ENCODE results near the gene CD14.
"Not testable (repeated sequence)": the region's sequence is repeated elsewhere in the genome, so short reads cannot be mapped to it uniquely, and the experiment has no call there.

Gene CD14

DNA sequence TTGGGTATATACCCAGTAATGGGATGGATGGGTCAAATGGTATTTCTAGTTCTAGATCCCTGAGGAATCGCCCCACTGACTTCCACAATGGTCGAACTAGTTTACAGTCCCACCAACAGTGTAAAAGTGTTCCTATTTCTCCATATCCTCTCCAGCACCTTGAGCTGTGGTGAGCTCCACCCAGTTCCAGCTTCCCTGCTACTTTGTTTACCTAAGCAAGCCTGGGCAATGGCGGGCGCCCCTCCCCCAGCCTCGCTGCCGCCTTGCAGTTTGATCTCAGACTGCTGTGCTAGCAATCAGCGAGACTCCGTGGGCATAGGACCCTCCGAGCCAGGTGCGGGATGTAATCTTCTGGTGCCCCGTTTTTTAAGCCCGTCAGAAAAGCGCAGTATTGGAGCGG lies 39.9 kb downstream of the CD14 start:
- DNase-seq = not testable (repeated sequence)

DNA sequence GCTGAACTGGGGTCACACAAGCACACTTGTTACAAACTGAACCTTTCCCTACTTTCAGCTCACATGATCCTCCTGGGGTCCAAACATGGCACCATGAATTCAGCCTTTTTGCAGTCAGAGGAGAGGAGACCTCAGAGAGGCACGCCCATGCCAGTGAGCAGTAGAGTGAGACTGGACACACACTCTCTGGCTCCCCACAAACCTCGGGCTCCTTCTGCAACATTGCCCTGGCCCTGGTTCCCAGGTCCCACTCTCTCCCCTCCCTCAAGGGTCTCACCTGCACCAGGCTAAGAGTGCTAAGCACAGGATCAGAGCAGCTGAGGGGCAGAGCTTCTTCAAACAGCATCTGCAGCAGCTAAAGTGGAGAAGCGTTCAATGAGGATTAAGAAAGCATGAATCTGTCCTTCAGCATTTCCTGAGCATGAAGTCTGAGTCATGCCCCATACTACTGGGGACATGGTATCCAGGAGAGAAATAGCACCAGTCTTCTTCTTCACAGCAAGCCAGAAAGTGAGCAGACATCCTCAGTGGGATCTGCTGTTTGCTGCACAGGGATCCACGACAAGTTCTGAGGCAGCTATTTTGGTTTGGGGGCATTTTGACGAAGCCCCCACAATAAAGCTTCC lies 41.1 kb downstream of the CD14 start:
- DNase-seq = no peak

DNA sequence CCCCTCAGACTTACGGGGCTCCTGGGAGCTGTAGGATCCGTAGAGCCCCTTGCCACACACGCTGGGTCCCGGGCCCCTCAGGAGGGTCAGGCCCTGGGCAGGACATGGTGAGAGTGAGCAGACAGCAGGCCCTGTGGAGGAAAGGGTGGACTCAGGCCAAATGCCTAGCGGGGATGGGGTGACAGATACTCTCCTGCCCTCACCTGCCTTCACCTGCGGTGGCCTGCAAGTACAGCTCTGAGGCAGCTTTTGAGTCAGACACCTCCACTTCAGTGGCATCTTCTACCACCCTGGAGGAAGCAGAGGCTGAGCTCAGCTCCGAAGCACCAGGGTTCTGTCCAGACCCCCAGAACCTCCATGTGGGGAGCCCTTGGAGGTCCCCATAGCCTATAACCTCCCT lies 42.1 kb downstream of the CD14 start:
- no peak for DNase-seq

DNA sequence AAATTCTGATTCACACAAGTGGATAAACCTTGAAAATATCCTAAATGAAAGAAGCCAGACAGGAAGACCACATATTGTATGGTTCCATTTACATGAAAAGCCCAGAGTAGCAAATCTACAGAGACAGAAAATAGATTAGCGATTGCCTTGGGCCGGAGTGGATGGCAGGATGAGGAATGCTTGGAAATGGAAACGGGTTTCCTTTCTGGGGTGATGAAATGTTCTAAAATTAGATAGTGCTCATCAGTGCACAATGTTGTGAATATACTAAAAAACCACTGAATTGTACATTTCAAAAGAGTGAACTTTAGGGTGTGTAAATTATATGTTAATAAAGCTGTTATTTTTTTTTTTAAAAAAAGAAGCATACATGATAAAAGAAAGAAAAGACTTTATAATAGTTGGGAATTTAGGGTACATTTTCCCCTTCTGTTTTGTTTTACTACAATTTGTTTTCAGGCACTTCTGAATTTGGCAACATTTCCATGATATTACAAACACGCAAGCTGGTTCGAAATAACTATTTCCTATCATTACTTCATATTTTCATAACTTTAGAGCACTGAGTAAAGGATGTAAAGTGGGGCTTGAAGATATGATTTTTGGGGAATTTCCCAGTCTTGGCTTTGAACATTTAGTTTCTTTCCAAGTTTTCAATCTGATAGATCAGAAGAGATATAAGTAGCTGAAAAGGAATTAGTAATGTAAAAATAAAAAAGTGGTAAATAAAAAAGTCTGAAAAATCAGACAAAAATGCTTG lies 44.5 kb downstream of the CD14 start:
- DNase-seq = no peak

DNA sequence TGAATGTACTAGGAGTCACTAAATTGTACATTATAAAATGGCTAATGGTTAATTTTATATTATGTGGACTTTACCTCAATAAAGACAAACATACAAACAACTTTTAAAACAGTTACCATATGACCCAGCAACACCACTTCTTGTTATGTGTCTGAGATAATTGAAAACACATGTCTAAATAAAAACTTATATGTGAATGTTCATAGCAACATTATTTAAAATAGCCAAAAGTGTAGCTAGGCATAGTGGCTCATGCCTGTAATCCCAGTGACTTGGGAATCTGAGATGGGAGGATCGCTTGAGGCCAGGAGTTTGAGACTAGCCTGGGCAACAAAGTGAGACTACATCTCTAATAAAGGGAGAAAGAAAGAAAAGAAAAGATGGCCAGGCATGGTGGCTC lies 45.5 kb downstream of the CD14 start:
- no peak for DNase-seq

Measured in activated naive CD4-positive, alpha-beta T cell treated with anti-CD3 and anti-CD28 coated beads, Interleukin-2, amount 50 U/mL, for 16 hours (primary cell).